Epithelial cell of esophagus (primary cell): ENCODE results near the gene MAPRE2.

Experiments
- DNase-seq: peaks from one replicate; pipeline ENCODE4 v3.0.0; 2010; ENCODE audit warnings: low read depth
- H3K4me3 ChIP-seq: 2 replicates; pipeline ENCODE4 v1.5.1; 2011; ENCODE audit warnings: mild to moderate bottlenecking, low read length, control low read depth
- CTCF ChIP-seq: IDR thresholded peaks from 2 replicates; pipeline ENCODE4 v1.5.1; 2011; ENCODE audit warnings: low read depth, mild to moderate bottlenecking, low read length, control low read depth, inconsistent platforms; ENCODE audit not compliant: insufficient read depth; ENCODE audit errors: missing control alignments

MAPRE2 gene

DNA sequence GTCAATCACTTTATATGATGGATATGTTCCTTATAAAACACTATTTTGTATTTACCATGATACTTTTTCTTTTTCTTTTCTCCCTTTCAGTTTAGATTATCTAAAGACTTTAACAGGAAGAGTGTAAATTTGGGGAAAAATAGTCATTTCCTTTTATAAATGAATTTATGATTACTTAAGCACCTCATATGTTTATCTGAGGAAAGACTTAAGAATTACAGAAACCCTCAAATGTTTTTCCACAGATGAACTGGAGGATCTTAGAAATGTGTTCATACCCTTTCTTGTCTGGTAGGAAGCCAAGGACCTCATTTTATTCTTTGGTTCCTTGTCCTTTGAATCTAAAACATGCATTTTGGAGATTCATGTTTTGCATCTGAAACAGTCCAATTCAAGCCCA lies 36.7 kb downstream of the MAPRE2 start:
- no peak for DNase-seq
- no peak for TF ChIP-seq CTCF
- no peak overlapping the region for H3K4me3 ChIP-seq

GRCh38 chr18:35080058-35080457 lies 38.8 kb downstream of the MAPRE2 start:
- DNase-seq, result no peak
- no peak for TF ChIP-seq CTCF
- H3K4me3 ChIP-seq, result no peak overlapping the region

- DNase-seq, result no peak
Observed at GRCh38 chr18:35083174-35083712, 42.0 kb downstream of the MAPRE2 start.

DNA sequence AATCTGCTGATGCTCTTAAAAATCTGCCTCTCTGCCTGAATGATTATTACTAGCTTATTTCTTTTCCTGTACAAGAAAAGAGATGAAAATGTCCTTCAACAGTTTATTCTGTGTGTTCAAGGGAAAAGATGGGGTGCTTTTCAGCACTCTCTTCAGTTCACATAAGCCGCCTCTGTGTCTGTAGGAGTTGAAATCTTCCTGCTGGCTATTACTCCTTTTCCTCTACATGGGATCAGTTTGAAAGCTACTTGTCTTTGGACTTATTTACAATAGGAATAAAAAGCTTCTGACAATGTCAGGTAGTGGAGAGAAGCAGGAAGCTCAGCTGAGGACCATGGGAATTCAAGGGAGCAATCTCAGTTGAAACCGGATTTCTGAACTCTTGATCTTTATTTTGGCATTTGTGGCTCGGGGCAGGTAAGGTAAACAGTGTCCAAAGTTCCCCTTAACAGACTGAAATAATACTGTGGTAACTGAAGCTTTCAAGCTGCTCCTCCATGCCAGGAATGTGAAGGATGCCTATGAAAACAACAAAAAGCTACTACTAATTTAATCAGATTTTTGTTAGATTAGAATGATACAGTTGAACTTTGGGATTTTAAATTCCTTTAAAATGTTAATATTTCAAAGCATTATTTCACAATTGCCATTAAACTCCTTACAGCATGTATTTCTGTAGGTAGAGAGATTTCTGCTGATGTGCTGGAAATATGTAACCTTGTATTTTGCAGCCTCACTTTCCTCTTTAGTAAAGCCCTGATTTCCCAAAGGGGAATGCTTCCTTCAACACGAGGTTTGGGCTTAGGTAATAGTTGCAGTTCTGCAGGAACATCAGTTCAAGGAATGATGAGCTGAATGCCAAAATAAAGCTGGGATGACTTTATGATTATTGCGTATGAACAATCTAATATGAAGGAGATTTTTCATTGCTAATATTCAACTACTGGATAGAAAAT lies 43.6 kb downstream of the MAPRE2 start:
- no peak overlapping the region for H3K4me3 ChIP-seq
- no peak for DNase-seq
- TF ChIP-seq CTCF, result no peak

More at GRCh38 chr18:35083174-35083712, 42.0 kb downstream of the MAPRE2 start:
- no peak for TF ChIP-seq CTCF
- no peak overlapping the region for H3K4me3 ChIP-seq

GRCh38 chr18:35085450-35086380 lies 44.5 kb downstream of the MAPRE2 start:
- no peak for TF ChIP-seq CTCF
- DNase-seq, result no peak
- H3K4me3 ChIP-seq, result no peak overlapping the region

DNA sequence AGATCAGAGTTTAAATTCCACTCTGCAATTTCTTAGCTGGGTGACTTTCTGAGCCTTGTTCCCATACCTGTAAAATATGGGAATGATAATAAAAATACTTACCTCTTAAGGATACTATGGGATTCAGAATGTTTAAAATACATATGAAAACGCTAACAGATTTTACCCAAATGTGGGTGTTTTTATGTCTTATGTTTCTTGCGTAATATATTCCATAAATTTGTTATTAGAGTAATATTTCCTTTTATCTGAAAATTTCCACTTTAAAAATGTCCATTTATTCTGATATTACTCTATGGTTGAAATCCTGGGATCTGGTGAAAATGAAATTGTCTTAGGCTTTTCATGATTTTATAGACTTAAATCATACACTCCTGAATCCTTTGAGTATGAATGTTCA lies 45.5 kb downstream of the MAPRE2 start:
- H3K4me3 ChIP-seq, result no peak overlapping the region
- DNase-seq, result no peak
- no peak for TF ChIP-seq CTCF
